NCI-H69 (cell line): Measurements from ENCODE around the gene CTDSP2.
"Not testable (repeated sequence)": the region's sequence is repeated elsewhere in the genome, so short reads cannot be mapped to it uniquely, and the experiment has no call there.

Source experiments
- DNase-seq: peaks from one replicate; lab custom pipeline; 2025; lab: John Stamatoyannopoulos, UW

The CTDSP2 gene

GRCh38 chr12:57835366-57836288 lies 10.9 kb downstream of the CTDSP2 start:
- no peak for DNase-seq

GRCh38 chr12:57834086-57834876 lies 12.2 kb downstream of the CTDSP2 start:
- DNase-seq, result peak; percentile 24

- DNase-seq, result no peak
Observed at GRCh38 chr12:57833672-57834071, 12.9 kb downstream of the CTDSP2 start.

- DNase-seq, result no peak
Observed at GRCh38 chr12:57832966-57833365, 13.6 kb downstream of the CTDSP2 start.

GRCh38 chr12:57830393-57830792 lies 16.1 kb downstream of the CTDSP2 start:
- no peak for DNase-seq

GRCh38 chr12:57829025-57829777 lies 17.3 kb downstream of the CTDSP2 start:
- no peak for DNase-seq

GRCh38 chr12:57826966-57827365 lies 19.6 kb downstream of the CTDSP2 start:
- no peak for DNase-seq

GRCh38 chr12:57826400-57826799 lies 20.1 kb downstream of the CTDSP2 start:
- DNase-seq, result no peak

- no peak for DNase-seq
Observed at GRCh38 chr12:57825451-57825850, 21.1 kb downstream of the CTDSP2 start.

- DNase-seq, result no peak
Observed at GRCh38 chr12:57823908-57824640, 22.5 kb downstream of the CTDSP2 start.

- DNase-seq, result no peak
Observed at GRCh38 chr12:57823131-57823907, 23.2 kb downstream of the CTDSP2 start.

- DNase-seq, result no peak
Observed at GRCh38 chr12:57822392-57823130, 24.0 kb downstream of the CTDSP2 start.

GRCh38 chr12:57821474-57822214 lies 24.9 kb downstream of the CTDSP2 start:
- no peak for DNase-seq

GRCh38 chr12:57821015-57821414 lies 25.5 kb downstream of the CTDSP2 start:
- DNase-seq, result not testable (repeated sequence)

GRCh38 chr12:57820119-57820518 lies 26.4 kb downstream of the CTDSP2 start:
- not testable (repeated sequence) for DNase-seq

GRCh38 chr12:57817990-57818331 lies 28.6 kb downstream of the CTDSP2 start:
- not testable (repeated sequence) for DNase-seq

- no peak for DNase-seq
Observed at GRCh38 chr12:57817261-57817989, 29.1 kb downstream of the CTDSP2 start.

GRCh38 chr12:57816855-57817151 lies 29.7 kb downstream of the CTDSP2 start:
- peak; percentile 30 for DNase-seq
